ENCODE data around the gene DDTL.

GRCh38 chr22:24002272-24002671 lies 35.6 kb downstream of the DDTL start:
- TF ChIP-seq CTCF (conservative IDR thresholded peaks at IDR 0.05; ENCODE audit: low read depth, low read length) (no peak), USF2 (IDR thresholded peaks at IDR 0.05; ENCODE audit: low read depth, low read length) (no peak), POLR2A (IDR thresholded peaks at IDR 0.05; ENCODE audit: low read depth, low read length) (no peak), RCOR1 (IDR thresholded peaks at IDR 0.05; ENCODE audit: insufficient replicate concordance, low read length) (no peak), RFX5 (IDR thresholded peaks at IDR 0.05; ENCODE audit: low read depth, low read length) (no peak), NFE2L2 (IDR thresholded peaks at IDR 0.05; ENCODE audit: low read depth, low read length) (no peak), BHLHE40 (IDR thresholded peaks at IDR 0.05; ENCODE audit: low read depth, low read length) (no peak), CEBPB (IDR thresholded peaks at IDR 0.05; ENCODE audit: low read depth, low read length) (no peak), MAZ (IDR thresholded peaks at IDR 0.05; ENCODE audit: borderline replicate concordance, low read depth, low read length) (no peak)

Measured in IMR-90 (cell line).